GM18519 (cell line): ENCODE measurements around the gene SORT1.
"Not testable (repeated sequence)": the region's sequence is repeated elsewhere in the genome, so short reads cannot be mapped to it uniquely, and the experiment has no call there.

Experiments
- ATAC-seq: cut with Tn5 transposase; IDR thresholded peaks from one replicate; pipeline ENCODE4 v1.9.1; 2021; ENCODE audit warnings: mild to moderate bottlenecking, moderate library complexity; ENCODE audit not compliant: unreplicated experiment, low FRiP score

The SORT1 gene

GRCh38 chr1:109398343-109399225 is 866 bp upstream of the SORT1 start:
- no peak for ATAC-seq

- no peak for ATAC-seq
These were observed 692 bp downstream of the SORT1 start for GRCh38 chr1:109396871-109397580.

GRCh38 chr1:109396513-109396839 is 1.2 kb downstream of the SORT1 start:
- no peak for ATAC-seq

- ATAC-seq, result no peak
These were observed 1.9 kb downstream of the SORT1 start for GRCh38 chr1:109395602-109396512.

- ATAC-seq, result not testable (repeated sequence)
These were observed 2.5 kb downstream of the SORT1 start for GRCh38 chr1:109395282-109395599.

GRCh38 chr1:109394591-109395281 is 3.0 kb downstream of the SORT1 start:
- no peak for ATAC-seq

GRCh38 chr1:109393617-109394233 is 4.0 kb downstream of the SORT1 start:
- no peak for ATAC-seq

- ATAC-seq, result no peak
These were observed 4.7 kb downstream of the SORT1 start for GRCh38 chr1:109392788-109393616.

GRCh38 chr1:109392037-109392787 is 5.5 kb downstream of the SORT1 start:
- peak; percentile 9 for ATAC-seq

- peak; percentile 70 for ATAC-seq
These were observed 6.1 kb downstream of the SORT1 start for GRCh38 chr1:109391626-109392025.

GRCh38 chr1:109391157-109391556 is 6.6 kb downstream of the SORT1 start:
- no peak for ATAC-seq

GRCh38 chr1:109389638-109390341 is 7.9 kb downstream of the SORT1 start:
- ATAC-seq, result no peak

GRCh38 chr1:109388884-109389637 is 8.7 kb downstream of the SORT1 start:
- ATAC-seq, result no peak

- ATAC-seq, result no peak
These were observed 9.5 kb downstream of the SORT1 start for GRCh38 chr1:109388208-109388711.

GRCh38 chr1:109386054-109386717 is 11.5 kb downstream of the SORT1 start:
- no peak for ATAC-seq

GRCh38 chr1:109385417-109385816 is 12.3 kb downstream of the SORT1 start:
- no peak for ATAC-seq
